Measurements from ENCODE around the gene TIAL1. TPM values are rescaled to one million over a fixed set of nuclear protein-coding genes. Genes with fewer than 3 reads are reported as not detected.
"Not testable (repeated sequence)": the region's sequence is repeated elsewhere in the genome, so short reads cannot be mapped to it uniquely, and the experiment has no call there.

Gene TIAL1
- total RNA-seq, 2 experiments from 2014 or later, result 181 to 191 TPM

DNA sequence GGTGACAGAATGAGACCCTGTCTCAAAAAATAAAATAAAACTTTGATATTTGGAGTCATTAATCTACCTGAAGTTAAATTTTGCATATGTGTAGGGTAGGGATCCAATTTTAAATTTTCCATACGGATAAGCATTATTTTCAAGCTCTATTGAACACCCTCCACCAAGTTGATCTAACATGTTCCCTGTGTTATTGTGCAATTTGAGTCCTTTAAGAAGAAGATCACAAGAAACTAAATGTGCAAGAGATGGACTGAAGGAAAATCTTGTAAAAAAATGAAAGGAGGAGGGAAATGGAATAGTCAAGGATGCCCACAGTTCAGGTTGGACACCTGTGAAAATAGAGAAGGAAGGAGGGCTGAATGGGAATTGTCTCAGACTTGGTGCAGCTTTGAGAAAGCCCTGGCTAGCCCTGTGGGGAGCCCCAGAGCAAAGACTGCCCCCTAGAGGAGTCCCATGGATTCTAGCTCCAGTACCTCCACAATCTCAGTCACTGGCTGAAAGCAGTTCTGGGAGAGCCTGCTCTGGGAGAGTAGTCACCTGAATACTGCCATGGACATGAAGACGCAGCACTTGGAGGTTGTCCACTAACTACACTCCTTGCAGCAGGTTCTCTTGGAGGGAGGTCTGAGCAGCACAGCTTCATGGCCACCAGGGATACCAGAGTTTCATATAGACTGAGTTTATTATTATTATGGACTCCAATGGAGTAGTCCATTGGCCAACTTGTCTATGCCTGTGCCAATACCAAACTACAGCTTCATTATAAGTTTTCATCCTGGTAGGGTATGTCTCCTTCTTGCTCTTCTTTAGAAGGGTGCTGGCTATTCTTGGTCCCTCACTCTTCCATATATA lies 5.7 kb upstream of the TIAL1 start:
- Mint-ChIP-seq H3K4me1 (peaks cover 7% of the 10 kb centered on the region), H3K36me3 (no peaks in the 10 kb centered on the region), H3K9me3 (ENCODE audit: low read depth) (no peaks in the 10 kb centered on the region), H3K27me3 (no peaks in the 10 kb centered on the region), H3K4me3 (no peak overlapping the region), H3K27ac (peak overlapping the region; percentile 19)
- DNase-seq, result peak; percentile 64
- peak; percentile 87 for ATAC-seq
- CTCF ChIA-PET, result interaction anchor here (0.6 to 3.5 kb wide), 31 partner anchors 8 to 403 kb away, joined by 3 to 17 read pairs (median 4); partner anchors contain the start of genes BAG3, INPP5F and RGS10

DNA sequence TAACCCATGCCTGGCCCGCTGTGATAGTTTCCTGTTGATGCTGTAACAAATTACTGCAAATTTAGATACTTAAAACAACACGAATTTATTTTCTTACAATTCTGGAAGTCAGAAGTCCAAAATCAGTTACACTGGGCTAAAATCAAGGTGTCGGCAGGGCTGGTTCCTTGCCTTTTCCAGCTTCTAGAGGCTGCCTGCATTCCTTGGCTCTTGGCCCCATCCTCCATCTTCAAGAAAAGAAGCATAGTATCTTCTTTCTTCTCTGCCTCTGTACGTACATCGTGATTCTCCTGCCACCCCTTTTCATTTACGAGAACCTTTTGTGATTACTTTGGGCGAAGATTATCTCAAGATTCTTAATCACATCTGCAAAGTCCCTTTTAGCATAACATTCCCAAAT lies 1.6 kb upstream of the TIAL1 start:
- H3K27ac Mint-ChIP-seq, result no peak overlapping the region
- DNase-seq (no peak), ATAC-seq (no peak)
- H3K27me3 Mint-ChIP-seq, result no peaks in the 10 kb centered on the region
- CTCF ChIA-PET, result interaction anchor here (1.4 kb wide), 1 partner anchor 53 kb away, joined by 3 read pairs; the partner anchor contains the start of gene BAG3
- H3K9me3 Mint-ChIP-seq (ENCODE audit: low read depth), result no peaks in the 10 kb centered on the region
- no peak overlapping the region for H3K4me3 Mint-ChIP-seq
- H3K36me3 Mint-ChIP-seq, result peaks cover 16% of the 10 kb centered on the region
- H3K4me1 Mint-ChIP-seq, result peaks cover 23% of the 10 kb centered on the region

- peaks cover 22% of the 10 kb centered on the region for H3K36me3 Mint-ChIP-seq
- CTCF ChIA-PET, result interaction anchor here (1.4 to 2.6 kb wide), 4 partner anchors 11 to 153 kb away, joined by 3 to 8 read pairs (median 4); partner anchors contain the start of genes BAG3 and RGS10
- H3K9me3 Mint-ChIP-seq (ENCODE audit: low read depth), result no peaks in the 10 kb centered on the region
- H3K4me3 Mint-ChIP-seq, result peak overlapping the region; percentile 90
- peak overlapping the region; percentile 96 for H3K27ac Mint-ChIP-seq
- ATAC-seq, result no peak
- no peak for DNase-seq
- H3K4me1 Mint-ChIP-seq, result peaks cover 31% of the 10 kb centered on the region
- no peaks in the 10 kb centered on the region for H3K27me3 Mint-ChIP-seq
These were observed 832 bp upstream of the TIAL1 start for GRCh38 chr10:119597405-119598186.

DNA sequence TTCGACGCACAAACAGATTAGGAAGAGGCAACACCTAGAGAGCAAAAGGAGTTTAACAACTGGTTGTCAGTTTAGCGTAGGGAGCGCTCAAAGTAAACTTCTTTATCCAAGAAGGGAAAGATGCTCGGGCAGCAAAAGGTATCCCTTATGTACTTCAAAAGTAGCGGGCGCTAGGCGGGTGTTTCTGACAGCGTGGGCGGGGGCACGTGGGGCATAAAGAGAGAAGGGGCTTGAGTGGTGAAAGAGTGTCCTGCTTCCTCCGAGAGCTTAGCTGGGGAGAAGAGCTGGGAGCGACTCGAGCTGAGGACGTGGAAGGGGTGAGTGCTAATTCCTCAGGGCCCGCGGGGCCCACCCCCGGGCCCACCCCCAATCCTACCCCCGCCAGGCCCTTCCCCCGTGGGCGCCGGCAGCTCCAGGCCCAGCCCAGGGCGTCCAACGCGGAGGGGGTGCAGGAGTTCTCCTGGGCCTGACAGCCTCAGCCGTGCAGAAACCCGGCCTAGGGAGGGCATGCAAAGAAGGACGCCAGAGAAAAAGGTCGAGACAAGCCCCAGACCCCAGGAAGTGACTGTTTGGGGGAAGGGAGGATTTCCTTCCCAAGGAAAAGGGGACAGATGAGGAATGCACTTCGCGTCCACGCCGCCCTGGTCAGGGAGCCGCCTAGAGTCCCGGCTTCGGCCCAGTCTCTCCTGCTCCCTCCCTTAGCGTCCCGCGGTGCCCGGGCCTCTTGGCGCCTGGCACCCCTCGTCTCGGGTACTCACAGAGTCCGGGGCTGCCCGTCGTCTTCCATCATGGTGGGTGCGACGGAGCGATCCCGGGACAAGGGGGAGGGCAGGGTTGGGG lies 868 bp downstream of the TIAL1 start:
- peak overlapping the region; percentile 90 for H3K4me3 Mint-ChIP-seq
- ATAC-seq (peak; percentile 24), DNase-seq (peak; percentile 72)
- H3K36me3 Mint-ChIP-seq, result peaks cover 27% of the 10 kb centered on the region
- CTCF ChIA-PET, result interaction anchor here (0.6 to 2.6 kb wide), 10 partner anchors 11 to 389 kb away, joined by 3 to 8 read pairs (median 4); partner anchors contain the start of genes GRK5 and RGS10
- H3K27ac Mint-ChIP-seq, result peak overlapping the region; percentile 96
- no peaks in the 10 kb centered on the region for H3K9me3 Mint-ChIP-seq (ENCODE audit: low read depth)
- peaks cover 43% of the 10 kb centered on the region for H3K4me1 Mint-ChIP-seq
- H3K27me3 Mint-ChIP-seq, result no peaks in the 10 kb centered on the region

DNA sequence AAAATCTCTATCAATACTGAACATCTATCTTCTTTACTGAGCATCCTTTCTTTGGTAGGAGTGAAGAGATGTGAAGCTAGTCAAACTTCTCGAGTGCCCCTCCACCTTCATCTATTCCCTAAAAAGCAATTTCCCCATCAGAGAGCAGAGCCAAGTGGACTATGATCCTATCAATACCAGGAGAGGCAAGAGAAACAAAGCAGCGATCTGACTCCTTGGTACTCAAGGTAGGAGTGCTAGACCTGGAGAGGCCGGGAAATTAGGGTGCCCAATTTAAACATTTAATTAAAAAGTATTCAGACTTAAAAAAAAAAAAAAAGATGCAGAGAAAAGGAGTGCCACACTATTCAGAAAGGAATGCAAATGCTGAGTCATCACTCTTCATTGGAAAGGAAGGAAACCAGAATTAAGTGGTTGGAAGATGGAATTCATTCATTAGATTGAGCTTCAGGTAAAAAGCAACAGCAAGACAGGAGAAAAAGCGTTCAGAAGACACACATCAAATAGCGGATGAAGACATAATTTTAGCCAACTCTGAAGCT lies 1.6 kb downstream of the TIAL1 start:
- Mint-ChIP-seq H3K36me3 (peaks cover 27% of the 10 kb centered on the region), H3K27ac (peak overlapping the region; percentile 96), H3K9me3 (ENCODE audit: low read depth) (no peaks in the 10 kb centered on the region), H3K27me3 (no peaks in the 10 kb centered on the region), H3K4me1 (peaks cover 43% of the 10 kb centered on the region), H3K4me3 (peak overlapping the region; percentile 90)
- CTCF ChIA-PET, result interaction anchor here (0.8 to 2.6 kb wide), 7 partner anchors 10 to 105 kb away, joined by 3 to 8 read pairs (median 3); partner anchors contain the start of gene RGS10
- DNase-seq (no peak), ATAC-seq (no peak)

GRCh38 chr10:119588071-119588470 lies 8.7 kb downstream of the TIAL1 start:
- ATAC-seq, result no peak
- no peaks in the 10 kb centered on the region for H3K9me3 Mint-ChIP-seq (ENCODE audit: low read depth)

GRCh38 chr10:119578355-119578754 lies 18.4 kb downstream of the TIAL1 start:
- Mint-ChIP-seq H3K4me1 (peaks cover 34% of the 10 kb centered on the region), H3K4me3 (no peak overlapping the region), H3K9me3 (ENCODE audit: low read depth) (no peaks in the 10 kb centered on the region), H3K27me3 (no peaks in the 10 kb centered on the region), H3K36me3 (peaks cover 58% of the 10 kb centered on the region), H3K27ac (no peak overlapping the region)
- CTCF ChIA-PET, result no interaction called here
- no peak for ATAC-seq
- no peak for DNase-seq

More at GRCh38 chr10:119588071-119588470, 8.7 kb downstream of the TIAL1 start:
- no peak for DNase-seq
- Mint-ChIP-seq H3K4me1 (peaks cover 26% of the 10 kb centered on the region), H3K4me3 (no peak overlapping the region), H3K27me3 (no peaks in the 10 kb centered on the region), H3K36me3 (peaks cover 26% of the 10 kb centered on the region), H3K27ac (no peak overlapping the region)
- CTCF ChIA-PET, result no interaction called here

DNA sequence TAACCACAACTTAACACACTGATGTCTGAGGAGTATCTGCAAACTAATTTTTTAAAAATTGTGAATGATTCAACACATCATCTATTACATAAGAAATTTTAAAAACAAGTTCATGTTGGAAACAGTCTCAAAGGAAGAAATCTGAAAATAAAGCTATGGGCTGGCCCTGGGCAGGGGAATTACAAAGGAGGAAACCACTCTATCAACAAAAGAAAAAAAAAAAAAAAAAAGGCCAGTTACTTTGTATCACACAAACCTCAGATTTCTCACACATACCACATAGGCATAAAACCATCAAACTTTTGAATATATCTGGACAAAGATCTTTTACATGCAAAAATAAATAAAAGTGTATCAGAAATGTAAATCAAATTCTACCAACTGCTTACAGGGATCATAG lies 20.8 kb downstream of the TIAL1 start:
- no peaks in the 10 kb centered on the region for H3K9me3 Mint-ChIP-seq (ENCODE audit: low read depth)
- peaks cover 26% of the 10 kb centered on the region for H3K4me1 Mint-ChIP-seq
- ATAC-seq, result peak; percentile 57
- CTCF ChIA-PET, result no interaction called here
- H3K4me3 Mint-ChIP-seq, result no peak overlapping the region
- no peak for DNase-seq
- no peaks in the 10 kb centered on the region for H3K27me3 Mint-ChIP-seq
- peaks cover 49% of the 10 kb centered on the region for H3K36me3 Mint-ChIP-seq
- peak overlapping the region; percentile 65 for H3K27ac Mint-ChIP-seq

DNA sequence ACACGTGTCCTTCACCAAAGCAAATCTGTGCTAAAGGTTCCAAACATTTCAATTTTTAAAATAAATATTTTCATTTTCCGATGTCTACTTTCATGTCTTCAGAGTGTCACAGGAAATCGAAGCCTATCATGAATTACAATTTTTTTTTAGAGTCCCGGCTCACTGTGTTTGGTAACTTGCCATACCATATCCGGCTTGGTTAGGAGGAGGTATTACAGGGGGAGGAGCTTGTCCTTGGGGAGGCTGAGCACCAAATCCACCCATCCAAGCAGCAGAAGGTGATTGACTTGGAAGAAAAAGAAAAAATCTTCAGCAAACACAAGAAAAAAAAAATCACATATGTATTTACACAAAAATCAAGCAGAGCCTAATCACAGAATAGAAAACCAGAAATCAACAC lies 21.3 kb downstream of the TIAL1 start:
- CTCF ChIA-PET, result no interaction called here
- no peaks in the 10 kb centered on the region for H3K9me3 Mint-ChIP-seq (ENCODE audit: low read depth)

GRCh38 chr10:119567978-119568377 lies 28.8 kb downstream of the TIAL1 start:
- no peak overlapping the region for H3K4me3 Mint-ChIP-seq
- H3K4me1 Mint-ChIP-seq, result peaks cover 1% of the 10 kb centered on the region
- no peaks in the 10 kb centered on the region for H3K9me3 Mint-ChIP-seq (ENCODE audit: low read depth)
- CTCF ChIA-PET, result no interaction called here
- no peak for DNase-seq
- no peaks in the 10 kb centered on the region for H3K27me3 Mint-ChIP-seq
- peaks cover 5% of the 10 kb centered on the region for H3K36me3 Mint-ChIP-seq
- no peak for ATAC-seq
- no peak overlapping the region for H3K27ac Mint-ChIP-seq

More for the DNA sequence above, 21.3 kb downstream of the TIAL1 start:
- Mint-ChIP-seq H3K36me3 (peaks cover 49% of the 10 kb centered on the region), H3K27ac (peak overlapping the region; percentile 65), H3K27me3 (no peaks in the 10 kb centered on the region), H3K4me3 (no peak overlapping the region), H3K4me1 (peaks cover 26% of the 10 kb centered on the region)
- ATAC-seq (peak; percentile 82), DNase-seq (peak; percentile 56)

DNA sequence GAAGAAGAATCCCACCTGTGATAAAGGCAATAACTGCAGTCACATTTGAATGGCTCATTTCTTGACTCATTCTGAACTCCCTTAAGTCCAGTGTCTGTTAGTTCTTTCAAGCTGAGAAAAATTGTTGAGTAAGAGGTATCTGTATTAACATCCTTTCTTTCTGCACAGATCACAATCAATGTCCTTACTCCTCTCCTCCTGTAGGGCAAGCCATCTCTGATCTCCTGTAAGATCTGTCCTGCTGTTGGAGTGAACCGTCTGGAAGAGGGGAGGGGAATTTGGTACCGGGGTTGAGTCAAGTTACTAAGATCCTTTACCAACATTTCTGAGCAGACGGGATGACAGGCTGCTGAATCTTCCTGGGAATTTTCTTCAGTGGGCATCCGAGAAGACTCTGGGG lies 34.7 kb downstream of the TIAL1 start:
- no peaks in the 10 kb centered on the region for H3K36me3 Mint-ChIP-seq
- no peak overlapping the region for H3K27ac Mint-ChIP-seq
- no peak for ATAC-seq
- no peak overlapping the region for H3K4me3 Mint-ChIP-seq
- no peak for DNase-seq
- CTCF ChIA-PET, result no interaction called here
- no peaks in the 10 kb centered on the region for H3K4me1 Mint-ChIP-seq
- H3K27me3 Mint-ChIP-seq, result no peaks in the 10 kb centered on the region
- no peaks in the 10 kb centered on the region for H3K9me3 Mint-ChIP-seq (ENCODE audit: low read depth)

GRCh38 chr10:119559511-119559910 lies 37.3 kb downstream of the TIAL1 start:
- DNase-seq; H3K4me1 Mint-ChIP-seq; H3K4me3 Mint-ChIP-seq; CTCF ChIA-PET; H3K9me3 Mint-ChIP-seq (ENCODE audit: low read depth); H3K36me3 Mint-ChIP-seq; H3K27ac Mint-ChIP-seq; H3K27me3 Mint-ChIP-seq; ATAC-seq: not testable (repeated sequence)
